HEK293 (cell line): ENCODE data around the gene PAQR6.
"Not testable (repeated sequence)": the region's sequence is repeated elsewhere in the genome, so short reads cannot be mapped to it uniquely, and the experiment has no call there.

Experiments used
- CTCF ChIP-seq: fragments of 450-650 bp; formaldehyde crosslinking; IDR thresholded peaks from 2 replicates; pipeline ENCODE4 v1.5.1; 2016; ENCODE audit warnings: missing biosample characterization, missing genetic modification characterization
- REST ChIP-seq: fragments of 450-650 bp; formaldehyde crosslinking; IDR thresholded peaks from 2 replicates; pipeline ENCODE4 v1.5.1; 2016; ENCODE audit warnings: missing biosample characterization, missing genetic modification characterization
- SP2 ChIP-seq: fragments of 450-650 bp; formaldehyde crosslinking; IDR thresholded peaks from 2 replicates; pipeline ENCODE4 v1.5.1; 2016; ENCODE audit warnings: missing biosample characterization, missing genetic modification characterization
- ZBTB20 ChIP-seq: fragments of 450-650 bp; formaldehyde crosslinking; IDR thresholded peaks from 2 replicates; pipeline ENCODE4 v1.5.1; 2016; ENCODE audit warnings: missing biosample characterization, missing genetic modification characterization
- ZBTB49 ChIP-seq: fragments of 450-650 bp; formaldehyde crosslinking; IDR thresholded peaks from 2 replicates; pipeline ENCODE4 v1.5.1; 2016; ENCODE audit warnings: missing biosample characterization, missing genetic modification characterization, low read depth
- ZEB2 ChIP-seq: fragments of 450-650 bp; formaldehyde crosslinking; IDR thresholded peaks from 2 replicates; pipeline ENCODE4 v1.5.1; 2016; ENCODE audit warnings: missing biosample characterization, missing genetic modification characterization
- ZNF274 ChIP-seq, 2 experiments: fragments of 200-500 bp in 1 of 2; fragments of 450-650 bp in 1 of 2; sonication (Bioruptor generic) in 1 of 2; formaldehyde crosslinking in 1 of 2; IDR thresholded peaks; 2 replicates each; pipeline versions ENCODE4 v1.5.1 to v1.6.1; 2014 to 2016; ENCODE audit warnings: borderline replicate concordance in 1 of 2, inconsistent platforms in 1 of 2, low read length in 1 of 2, missing biosample characterization in 1 of 2, missing genetic modification characterization in 1 of 2
- ZNF302 ChIP-seq: fragments of 450-650 bp; formaldehyde crosslinking; IDR thresholded peaks from 2 replicates; pipeline ENCODE4 v1.5.1; 2016; ENCODE audit warnings: missing biosample characterization, missing genetic modification characterization, low read depth
- ZNF362 ChIP-seq: fragments of 450-650 bp; formaldehyde crosslinking; IDR thresholded peaks from 2 replicates; pipeline ENCODE4 v1.5.1; 2016; ENCODE audit warnings: missing biosample characterization, missing genetic modification characterization
- ZNF513 ChIP-seq: fragments of 450-650 bp; IDR thresholded peaks from 2 replicates; pipeline ENCODE4 v1.5.1; 2018; ENCODE audit warnings: missing biosample characterization, missing genetic modification characterization

GRCh38 chr1:156216361-156217086, 31.3 kb downstream of the PAQR6 start:
- TF ChIP-seq ZNF302; ZNF513; ZEB2 (tag by site-specific recombination); REST (tag by site-specific recombination); SP2 (tag by site-specific recombination); ZBTB20; CTCF; ZNF274 (IDR thresholded peaks at IDR 0.05; ENCODE audit: low read length); ZNF274 (tag by site-specific recombination; IDR thresholded peaks at IDR 0.05; ENCODE audit: borderline replicate concordance); ZBTB49 (tag by site-specific recombination); ZNF362 (tag by site-specific recombination): not testable (repeated sequence)
